HEK293 (cell line): ENCODE data around the gene HYDIN.
"Not testable (repeated sequence)": the region's sequence is repeated elsewhere in the genome, so short reads cannot be mapped to it uniquely, and the experiment has no call there.

Source experiments
- ATF2 ChIP-seq: fragments of 450-650 bp; formaldehyde crosslinking; IDR thresholded peaks from 2 replicates; pipeline ENCODE4 v1.5.1; 2016; ENCODE audit warnings: missing biosample characterization, missing genetic modification characterization, low read depth
- CTCF ChIP-seq: fragments of 450-650 bp; formaldehyde crosslinking; IDR thresholded peaks from 2 replicates; pipeline ENCODE4 v1.5.1; 2016; ENCODE audit warnings: missing biosample characterization, missing genetic modification characterization
- MEIS1 ChIP-seq: sonication (generic); formaldehyde crosslinking; IDR thresholded peaks from 2 replicates; pipeline ENCODE4 v1.8.1; 2022; ENCODE audit warnings: missing genetic modification reagents, mild to moderate bottlenecking, borderline replicate concordance
- PRDM1 ChIP-seq: fragments of 450-650 bp; formaldehyde crosslinking; IDR thresholded peaks from 2 replicates; pipeline ENCODE4; 2016; ENCODE audit warnings: missing biosample characterization, missing genetic modification characterization
- ZBTB8A ChIP-seq: fragments of 450-650 bp; formaldehyde crosslinking; IDR thresholded peaks from 2 replicates; pipeline ENCODE4 v1.5.1; 2016; ENCODE audit warnings: missing biosample characterization, missing genetic modification characterization
- ZNF24 ChIP-seq: fragments of 450-650 bp; formaldehyde crosslinking; IDR thresholded peaks from 2 replicates; pipeline ENCODE4 v1.5.1; 2016; ENCODE audit warnings: missing biosample characterization, missing genetic modification characterization
- ZNF274 ChIP-seq, 2 experiments: fragments of 200-500 bp in 1 of 2; fragments of 450-650 bp in 1 of 2; sonication (Bioruptor generic) in 1 of 2; formaldehyde crosslinking in 1 of 2; IDR thresholded peaks; 2 replicates each; pipeline versions ENCODE4 v1.5.1 to v1.6.1; 2014 to 2016; ENCODE audit warnings: borderline replicate concordance in 1 of 2, inconsistent platforms in 1 of 2, low read length in 1 of 2, missing biosample characterization in 1 of 2, missing genetic modification characterization in 1 of 2
- ZNF302 ChIP-seq: fragments of 450-650 bp; formaldehyde crosslinking; IDR thresholded peaks from 2 replicates; pipeline ENCODE4 v1.5.1; 2016; ENCODE audit warnings: missing biosample characterization, missing genetic modification characterization, low read depth
- ZNF629 ChIP-seq: fragments of 450-650 bp; formaldehyde crosslinking; IDR thresholded peaks from 2 replicates; pipeline ENCODE4 v1.5.1; 2017; ENCODE audit warnings: missing biosample characterization, missing genetic modification characterization

DNA sequence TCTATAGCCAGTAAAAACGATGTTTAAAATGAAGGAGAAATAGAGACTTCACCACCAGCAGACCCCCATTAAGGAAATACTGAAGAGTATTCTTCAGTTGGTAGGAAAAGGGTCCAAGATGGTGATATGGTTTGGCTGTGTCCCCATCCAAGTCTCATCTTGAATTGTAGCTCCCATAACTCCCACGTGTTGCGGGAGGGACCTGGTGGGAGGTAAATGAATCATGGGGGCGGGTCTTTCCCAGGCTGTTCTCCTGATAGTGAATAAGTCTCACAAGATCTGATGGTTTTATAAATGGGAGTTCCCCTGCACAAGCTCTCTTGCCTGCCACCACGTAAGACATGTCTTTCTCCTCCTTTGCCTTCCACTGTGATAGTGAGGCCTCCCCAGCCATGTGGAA lies 352.6 kb downstream of the HYDIN start:
- not testable (repeated sequence) for TF ChIP-seq PRDM1 (tag by site-specific recombination); ZNF629 (tag by site-specific recombination); ZNF24 (tag by site-specific recombination); ZNF302 (tag by site-specific recombination); CTCF (tag by site-specific recombination); ATF2 (tag by site-specific recombination); ZBTB8A (tag by site-specific recombination); MEIS1 (CRISPR knock-in tag); ZNF274 (IDR thresholded peaks at IDR 0.05; ENCODE audit: low read length); ZNF274 (tag by site-specific recombination; IDR thresholded peaks at IDR 0.05; ENCODE audit: borderline replicate concordance)
